ENCODE results near the gene LRRC34. TPM values are rescaled to one million over a fixed set of nuclear protein-coding genes. Genes with fewer than 3 reads are reported as not detected.

The LRRC34 gene
- total RNA-seq, 8 experiments from 2014 or later, result 2.1 to 7.1 (median 4.3) TPM

- 0 to 100% (median 82%) methylated on average over 1 to 2 of the region's 2 CpGs for WGBS, 10 experiments
- Histone ChIP-seq H3K4me1 (replicated peaks in 1 of 2) (no peaks in the 10 kb centered on the region), H3K27ac (no peak overlapping the region), H3K4me3 (no peak overlapping the region)
- ATAC-seq (replicated peaks in 6 of 8), result no peak
- in situ Hi-C loops (cut with MboI; ENCODE audit: low pct_unique_long_range_greater_than_20kb in 2 of 9, low sequenced_read_pairs in 9 of 9, unreplicated experiment in 9 of 9), result loop anchor here in 1 of 9 experiments (25.0 kb wide), 1 partner anchor 615 kb away; no protein-coding TSS in a partner anchor
Measured at GRCh38 chr3:169751875-169752274, 60.8 kb downstream of the LRRC34 start.

GRCh38 chr3:169750665-169751064 lies 62.0 kb downstream of the LRRC34 start:
- Histone ChIP-seq H3K4me3 (no peak overlapping the region), H3K4me1 (replicated peaks in 1 of 2) (no peaks in the 10 kb centered on the region), H3K27ac (no peak overlapping the region)
- 45 to 100% (median 84%) methylated on average over 1 to 2 of the region's 2 CpGs; no CpG with 5 or more reads in 1 of the 10 experiments for WGBS, 10 experiments
- in situ Hi-C loops (cut with MboI; ENCODE audit: low pct_unique_long_range_greater_than_20kb in 2 of 9, low sequenced_read_pairs in 9 of 9, unreplicated experiment in 9 of 9), result loop anchor here in 1 of 9 experiments (25.0 kb wide), 1 partner anchor 613 kb away; no protein-coding TSS in a partner anchor
- ATAC-seq (replicated peaks in 6 of 8), result no peak

- Histone ChIP-seq H3K4me1 (replicated peaks in 1 of 2) (no peaks in the 10 kb centered on the region), H3K27ac (no peak overlapping the region), H3K4me3 (no peak overlapping the region)
- WGBS, 10 experiments, result 0 to 100% (median 74%) methylated on average over 2 to 3 of the region's 3 CpGs; no CpG with 5 or more reads in 2 of the 10 experiments
- ATAC-seq (replicated peaks in 6 of 8), result no peak
- in situ Hi-C loops (cut with MboI; ENCODE audit: low pct_unique_long_range_greater_than_20kb in 2 of 9, low sequenced_read_pairs in 9 of 9, unreplicated experiment in 9 of 9), result no loop called here
Measured at GRCh38 chr3:169748670-169749069, 64.0 kb downstream of the LRRC34 start.

GRCh38 chr3:169746924-169747323 lies 65.8 kb downstream of the LRRC34 start:
- Histone ChIP-seq H3K4me1 (replicated peaks in 1 of 2) (no peaks in the 10 kb centered on the region), H3K4me3 (no peak overlapping the region), H3K27ac (no peak overlapping the region)
- in situ Hi-C loops (cut with MboI; ENCODE audit: low pct_unique_long_range_greater_than_20kb in 2 of 9, low sequenced_read_pairs in 9 of 9, unreplicated experiment in 9 of 9), result no loop called here
- no peak for ATAC-seq (replicated peaks in 6 of 8)
- WGBS, 10 experiments, result 0 to 100% (median 56%) methylated on average over 1 to 6 of the region's 6 CpGs; no CpG with 5 or more reads in 2 of the 10 experiments

- H3K4me3 ChIP-seq, result no peak overlapping the region
- 0 to 91% (median 0%) methylated on average over 1 of the region's 1 CpG for WGBS, 10 experiments
- no peak overlapping the region for H3K27ac ChIP-seq
- H3K4me1 ChIP-seq (replicated peaks in 1 of 2), result no peaks in the 10 kb centered on the region
- in situ Hi-C loops (cut with MboI; ENCODE audit: low pct_unique_long_range_greater_than_20kb in 2 of 9, low sequenced_read_pairs in 9 of 9, unreplicated experiment in 9 of 9), result no loop called here
- ATAC-seq (replicated peaks in 6 of 8), result peak in 2 of 8 experiments; percentile 48 to 53
Measured at GRCh38 chr3:169744366-169745054, 68.2 kb downstream of the LRRC34 start.

Other genes starting within 250 kb of the LRRC34 start
- gene MECOM, start 149.2 kb downstream of the LRRC34 start, total RNA-seq, result 10 to 100 TPM in 2 of 8 experiments, 1 to 10 TPM in 6; 3.1 to 11.1 (median 7.7) TPM
- 10 to 100 TPM in 5 of 8 experiments, 1 to 10 TPM in 3; 2.6 to 85.6 (median 13.9) TPM for gene TERC, start 47.8 kb downstream of the LRRC34 start, total RNA-seq
- gene ACTRT3, start 43.3 kb downstream of the LRRC34 start, total RNA-seq, result 1 to 10 TPM in 2 of 8 experiments, under 1 TPM in 4, not detected in 2; 0.05 to 2.2 (median 0.69) TPM
- gene MYNN, start 39.5 kb downstream of the LRRC34 start, total RNA-seq, result 10 to 100 TPM; 13.4 to 26.4 (median 18.6) TPM
- gene LRRIQ4, start within 50 bp of the LRRC34 start, total RNA-seq, result under 1 TPM in 5 of 8 experiments, not detected in 3; 0.08 to 0.50 (median 0.38) TPM
- gene LRRC31, start 57.0 kb upstream of the LRRC34 start, total RNA-seq, result under 1 TPM in 4 of 8 experiments, not detected in 4; 0.08 to 0.21 (median 0.14) TPM
- under 1 TPM in 3 of 8 experiments, not detected in 5; 0.08 to 0.19 (median 0.10) TPM for gene SAMD7, start 98.7 kb upstream of the LRRC34 start, total RNA-seq
- gene SEC62, start 153.9 kb upstream of the LRRC34 start, total RNA-seq, result 100 to 1,000 TPM in 1 of 8 experiments, 10 to 100 TPM in 7; 50.3 to 124 (median 62.7) TPM
- 1 to 10 TPM in 6 of 8 experiments, under 1 TPM in 2; 0.38 to 4.8 (median 1.8) TPM for gene GPR160, start 225.1 kb upstream of the LRRC34 start, total RNA-seq

Measured in motor neuron (in vitro differentiated cells).